Right renal pelvis (tissue), 4 donors: ENCODE data around the gene B4GALT1. TPM values are rescaled to one million over a fixed set of nuclear protein-coding genes. Genes with fewer than 3 reads are reported as not detected.
A peak's percentile ranks its signal among the peaks of the same experiment; 100 is the strongest.

Experiments
- DNase-seq, 4 donors: peaks; one replicate each; pipeline ENCODE4 v3.0.0-alpha.2; 2013; ENCODE audit warnings: low read depth in 4 of 4, low spot score in 3 of 4, missing footprints in 1 of 4
- polyA plus RNA-seq, 4 donors: library from polyadenylated mRNA; unstranded; fragments of 120-200 nt; gene quantifications; one replicate each; pipeline ENCODE4 v1.2.1, GENCODE V29; 2013; ENCODE audit not compliant: insufficient read length in 4 of 4

The B4GALT1 gene
- polyA plus RNA-seq, 4 donors = 88.5 to 135 (median 122) TPM

- DNase-seq = no peak
These were observed 41.0 kb downstream of the B4GALT1 start for GRCh38 chr9:33125871-33126823.

- DNase-seq = no peak
These were observed 41.7 kb downstream of the B4GALT1 start for GRCh38 chr9:33125461-33125860.

- DNase-seq = no peak
These were observed 42.3 kb downstream of the B4GALT1 start for GRCh38 chr9:33124751-33125381.

- DNase-seq = no peak
These were observed 43.1 kb downstream of the B4GALT1 start for GRCh38 chr9:33124046-33124445.

GRCh38 chr9:33123407-33124031 is 43.6 kb downstream of the B4GALT1 start:
- DNase-seq = no peak

GRCh38 chr9:33120620-33121019 is 46.5 kb downstream of the B4GALT1 start:
- DNase-seq = no peak

GRCh38 chr9:33117796-33118195 is 49.3 kb downstream of the B4GALT1 start:
- no peak for DNase-seq

- no peak for DNase-seq
These were observed 49.8 kb downstream of the B4GALT1 start for GRCh38 chr9:33117306-33117705.

GRCh38 chr9:33116860-33117259 is 50.3 kb downstream of the B4GALT1 start:
- no peak for DNase-seq

- no peak for DNase-seq
These were observed 52.4 kb downstream of the B4GALT1 start for GRCh38 chr9:33114746-33115145.

GRCh38 chr9:33113799-33114547 is 53.2 kb downstream of the B4GALT1 start:
- DNase-seq = no peak

- DNase-seq = no peak
These were observed 55.0 kb downstream of the B4GALT1 start for GRCh38 chr9:33112094-33112493.

- DNase-seq = no peak
These were observed 55.5 kb downstream of the B4GALT1 start for GRCh38 chr9:33111631-33112030.

GRCh38 chr9:33110686-33111085 is 56.5 kb downstream of the B4GALT1 start:
- DNase-seq = no peak

- DNase-seq = no peak
These were observed 57.1 kb downstream of the B4GALT1 start for GRCh38 chr9:33109850-33110595.

- DNase-seq = no peak
These were observed 58.0 kb downstream of the B4GALT1 start for GRCh38 chr9:33109097-33109496.

GRCh38 chr9:33108472-33108871 is 58.7 kb downstream of the B4GALT1 start:
- no peak for DNase-seq

- no peak for DNase-seq
These were observed 59.4 kb downstream of the B4GALT1 start for GRCh38 chr9:33107762-33108161.

GRCh38 chr9:33106827-33107621 is 60.1 kb downstream of the B4GALT1 start:
- peak in 1 of 4 donors; percentile 16 for DNase-seq
